PC-3 (cell line): ENCODE measurements around the gene AUTS2. TPM values are rescaled to one million over a fixed set of nuclear protein-coding genes. Genes with fewer than 3 reads are reported as not detected.

Experiments
- ATAC-seq: fragments of 200-7000 bp; cut with Tn5 transposase; 2 replicates; pipeline ENCODE4 v1.9.1; 2020; ENCODE audit warnings: mild to moderate bottlenecking, moderate library complexity
- BruUV-seq: library from RNA; stranded (reverse); fragments of 400-500 nt; replicated peaks from 2 replicates; lab custom pipeline; 2021; lab: Mats Ljungman, UMichigan
- CTCF ChIA-PET: fragments of 300-600 bp; sonication (Branson Sonifier 250); formaldehyde crosslinking; loops from one replicate; lab custom pipeline; 2022; ENCODE audit warnings: antibody characterized with exemption; lab: Charles Lee
- POLR2A ChIA-PET: fragments of 300-600 bp; sonication (Branson Sonifier 250); formaldehyde crosslinking; loops from one replicate; lab custom pipeline; 2022; ENCODE audit warnings: antibody characterized with exemption; ENCODE audit not compliant: unreplicated experiment; lab: Charles Lee
- DNase-seq: peaks from one replicate; pipeline ENCODE4 v3.0.0-alpha.2; 2015
- H2AFZ ChIP-seq: fragments of 300-600 bp; sonication (generic); 2 replicates; pipeline ENCODE4 v1.6.0; 2016; ENCODE audit warnings: antibody characterized with exemption, low read length
- H3F3A ChIP-seq: fragments of 300-600 bp; sonication (generic); one replicate; pipeline ENCODE4 v1.6.0; 2017; ENCODE audit warnings: antibody characterized with exemption, low read length, control low read depth, mild to moderate bottlenecking; ENCODE audit not compliant: unreplicated experiment
- H3K27ac ChIP-seq: fragments of 300-600 bp; sonication (generic); 2 replicates; pipeline ENCODE4 v1.5.1; 2016; ENCODE audit warnings: mild to moderate bottlenecking, low read length
- H3K27me3 ChIP-seq: fragments of 300-600 bp; sonication (generic); 2 replicates; pipeline ENCODE4 v1.6.1; 2016; ENCODE audit warnings: low read length, mixed read lengths
- H3K36me3 ChIP-seq: fragments of 300-600 bp; sonication (generic); 2 replicates; pipeline ENCODE4 v1.6.1; 2016; ENCODE audit warnings: low read depth, mixed run types, low read length, mixed read lengths
- H3K4me1 ChIP-seq: fragments of 300-600 bp; sonication (generic); 2 replicates; pipeline ENCODE4 v1.5.1; 2016; ENCODE audit warnings: low read length; ENCODE audit not compliant: insufficient read depth
- H3K4me2 ChIP-seq: fragments of 300-600 bp; sonication (generic); 2 replicates; pipeline ENCODE4 v1.6.0; 2016; ENCODE audit warnings: low read length
- H3K4me3 ChIP-seq: fragments of 300-600 bp; sonication (generic); 2 replicates; pipeline ENCODE4 v1.5.1; 2016; ENCODE audit warnings: mild to moderate bottlenecking, low read length, mixed read lengths
- H3K79me2 ChIP-seq: fragments of 300-600 bp; sonication (generic); 2 replicates; pipeline ENCODE4 v1.6.1; 2017; ENCODE audit warnings: low read length, mixed read lengths
- H3K9ac ChIP-seq: fragments of 300-600 bp; sonication (generic); 2 replicates; pipeline ENCODE4 v1.6.0; 2016; ENCODE audit warnings: mild to moderate bottlenecking, low read length
- H3K9me2 ChIP-seq: fragments of 300-600 bp; sonication (generic); replicated peaks from 2 replicates; pipeline ENCODE4 v1.6.1; 2016; ENCODE audit warnings: mixed run types, low read length, mixed read lengths
- H3K9me3 ChIP-seq: fragments of 300-600 bp; sonication (generic); 2 replicates; pipeline ENCODE4 v1.6.1; 2016; ENCODE audit warnings: low read length, mixed read lengths
- H4K20me1 ChIP-seq: fragments of 300-600 bp; sonication (generic); 2 replicates; pipeline ENCODE4 v1.6.1; 2016; ENCODE audit warnings: low read length, mixed read lengths
- CTCF ChIP-seq: fragments of 300-600 bp; sonication (generic); conservative IDR thresholded peaks from 2 replicates; pipeline ENCODE4 v1.5.1; 2017; ENCODE audit warnings: antibody characterized with exemption, low read depth, mild to moderate bottlenecking, low read length
- EZH2 ChIP-seq: fragments of 300-600 bp; sonication (generic); IDR thresholded peaks from one replicate; pipeline ENCODE4 v1.6.1; 2017; ENCODE audit warnings: antibody characterized with exemption, mild to moderate bottlenecking, low read length; ENCODE audit not compliant: unreplicated experiment
- EZH2phosphoT487 ChIP-seq: fragments of 300-600 bp; sonication (generic); IDR thresholded peaks from 2 replicates; pipeline ENCODE4 v1.6.1; 2018; ENCODE audit warnings: mild to moderate bottlenecking, antibody characterized with exemption, low read length, borderline replicate concordance
- intact Hi-C: fragments of 100-400 bp; cut with micrococcal nuclease; formaldehyde crosslinking; loops from 2 replicates; pipeline ENCODE4 v1.9.0; 2023
- total RNA-seq: library from RNA; depleted of rRNA; stranded (reverse); fragments of >200 nt; gene quantifications from 2 replicates; pipeline ENCODE4 v1.2.3, GENCODE V29; 2014

The AUTS2 gene
- total RNA-seq, 1 experiment from 2014 or later, result not detected

GRCh38 chr7:70700055-70700940, 1102.0 kb downstream of the AUTS2 start:
- Histone ChIP-seq H3K4me2 (no peak overlapping the region), H3K4me3 (no peak overlapping the region), H3K9me2 (no peaks in the 10 kb centered on the region), H2AFZ (no peak overlapping the region), H4K20me1 (no peaks in the 10 kb centered on the region), H3K9me3 (no peaks in the 10 kb centered on the region), H3K27ac (no peak overlapping the region), H3K27me3 (peaks cover 39% of the 10 kb centered on the region), H3K9ac (no peak overlapping the region), H3K79me2 (no peaks in the 10 kb centered on the region), H3K4me1 (no peaks in the 10 kb centered on the region), H3F3A (no peaks in the 10 kb centered on the region), H3K36me3 (no peaks in the 10 kb centered on the region)
- no peak for ATAC-seq
- no TSS peak for BruUV-seq
- ChIA-PET CTCF (no interaction called here), POLR2A (no interaction called here)
- intact Hi-C loops, result no loop called here
- TF ChIP-seq CTCF (no peak), EZH2phosphoT487 (no peak), EZH2 (no peak)
- no peak for DNase-seq

GRCh38 chr7:70700941-70701425, 1102.7 kb downstream of the AUTS2 start:
- BruUV-seq, result no TSS peak
- Histone ChIP-seq H3K4me2 (no peak overlapping the region), H3F3A (no peaks in the 10 kb centered on the region), H3K27ac (no peak overlapping the region), H3K9ac (no peak overlapping the region), H3K9me3 (no peaks in the 10 kb centered on the region), H3K36me3 (no peaks in the 10 kb centered on the region), H3K27me3 (peaks cover 32% of the 10 kb centered on the region), H3K4me3 (no peak overlapping the region), H2AFZ (no peak overlapping the region), H3K79me2 (no peaks in the 10 kb centered on the region), H3K4me1 (no peaks in the 10 kb centered on the region), H3K9me2 (no peaks in the 10 kb centered on the region), H4K20me1 (no peaks in the 10 kb centered on the region)
- ChIA-PET CTCF (no interaction called here), POLR2A (no interaction called here)
- DNase-seq (no peak), ATAC-seq (no peak)
- intact Hi-C loops, result no loop called here
- no peak for TF ChIP-seq EZH2
- no peak for TF ChIP-seq CTCF
- no peak for TF ChIP-seq EZH2phosphoT487

GRCh38 chr7:70701477-70701876, 1103.2 kb downstream of the AUTS2 start:
- Histone ChIP-seq H3K9me3 (no peaks in the 10 kb centered on the region), H4K20me1 (no peaks in the 10 kb centered on the region), H3F3A (no peaks in the 10 kb centered on the region), H3K79me2 (no peaks in the 10 kb centered on the region), H3K27me3 (peaks cover 28% of the 10 kb centered on the region), H3K4me2 (no peak overlapping the region), H2AFZ (no peak overlapping the region), H3K4me3 (no peak overlapping the region), H3K4me1 (no peaks in the 10 kb centered on the region), H3K27ac (no peak overlapping the region), H3K36me3 (no peaks in the 10 kb centered on the region), H3K9ac (no peak overlapping the region), H3K9me2 (no peaks in the 10 kb centered on the region)
- ChIA-PET CTCF (no interaction called here), POLR2A (no interaction called here)
- TF ChIP-seq EZH2 (no peak), EZH2phosphoT487 (no peak), CTCF (no peak)
- DNase-seq (no peak), ATAC-seq (no peak)
- BruUV-seq, result no TSS peak
- intact Hi-C loops, result no loop called here
